Hepatocyte (in vitro differentiated cells): ENCODE measurements around the gene HGD.

ENCODE experiments used
- EZH2 ChIP-seq: fragments of 200-600 bp; sonication (generic); IDR thresholded peaks from 2 replicates; pipeline ENCODE4 v1.6.1; 2016; ENCODE audit warnings: antibody characterized with exemption, mild to moderate bottlenecking, borderline replicate concordance
- EZH2phosphoT487 ChIP-seq: fragments of 200-600 bp; sonication (generic); IDR thresholded peaks from one replicate; pipeline ENCODE4 v1.6.1; 2018; ENCODE audit warnings: antibody characterized with exemption, mild to moderate bottlenecking, low read depth, moderate library complexity; ENCODE audit not compliant: unreplicated experiment, severe bottlenecking
- TF ChIP-seq, protein P1 (sequence below): fragments of 200-600 bp; sonication (generic); IDR thresholded peaks from 2 replicates; pipeline ENCODE4 v1.5.1; 2016; ENCODE audit warnings: antibody characterized with exemption, mild to moderate bottlenecking; ENCODE audit not compliant: poor library complexity

DNA sequence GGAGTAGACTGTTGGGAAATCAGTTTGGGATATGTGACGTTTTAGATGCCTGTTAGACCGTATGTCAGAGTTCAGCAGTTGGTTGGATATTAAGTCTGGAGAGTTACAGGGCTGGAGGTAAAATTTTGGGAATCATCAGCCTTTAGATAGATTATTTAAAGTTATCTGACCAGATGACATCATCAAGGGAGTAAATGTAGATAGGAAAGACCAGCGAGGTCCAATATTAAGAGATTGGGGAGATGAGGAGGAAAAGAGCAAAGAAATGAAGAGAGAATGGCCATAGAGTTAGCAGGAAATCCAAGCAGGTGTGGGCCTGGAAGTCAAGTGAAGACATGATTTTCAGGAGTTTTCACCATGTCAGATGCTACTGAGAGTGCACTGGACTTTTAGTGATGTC is 82.8 kb downstream of the HGD start:
- TF ChIP-seq, protein P1, sequence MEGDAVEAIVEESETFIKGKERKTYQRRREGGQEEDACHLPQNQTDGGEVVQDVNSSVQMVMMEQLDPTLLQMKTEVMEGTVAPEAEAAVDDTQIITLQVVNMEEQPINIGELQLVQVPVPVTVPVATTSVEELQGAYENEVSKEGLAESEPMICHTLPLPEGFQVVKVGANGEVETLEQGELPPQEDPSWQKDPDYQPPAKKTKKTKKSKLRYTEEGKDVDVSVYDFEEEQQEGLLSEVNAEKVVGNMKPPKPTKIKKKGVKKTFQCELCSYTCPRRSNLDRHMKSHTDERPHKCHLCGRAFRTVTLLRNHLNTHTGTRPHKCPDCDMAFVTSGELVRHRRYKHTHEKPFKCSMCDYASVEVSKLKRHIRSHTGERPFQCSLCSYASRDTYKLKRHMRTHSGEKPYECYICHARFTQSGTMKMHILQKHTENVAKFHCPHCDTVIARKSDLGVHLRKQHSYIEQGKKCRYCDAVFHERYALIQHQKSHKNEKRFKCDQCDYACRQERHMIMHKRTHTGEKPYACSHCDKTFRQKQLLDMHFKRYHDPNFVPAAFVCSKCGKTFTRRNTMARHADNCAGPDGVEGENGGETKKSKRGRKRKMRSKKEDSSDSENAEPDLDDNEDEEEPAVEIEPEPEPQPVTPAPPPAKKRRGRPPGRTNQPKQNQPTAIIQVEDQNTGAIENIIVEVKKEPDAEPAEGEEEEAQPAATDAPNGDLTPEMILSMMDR: no peak
- TF ChIP-seq EZH2: no peak
- TF ChIP-seq EZH2phosphoT487: no peak
